Natural killer cell (primary cell): ENCODE data around the gene CHST2. TPM values are rescaled to one million over a fixed set of nuclear protein-coding genes. Genes with fewer than 3 reads are reported as not detected.
"Not testable (repeated sequence)": the region's sequence is repeated elsewhere in the genome, so short reads cannot be mapped to it uniquely, and the experiment has no call there.

Source experiments
- ATAC-seq, 3 donors: fragments of 150-1000 bp in 2 of 3; fragments of 200-7000 bp in 1 of 3; cut with Tn5 transposase; 1 replicate in 1 of 3; 2 replicates in 2 of 3; pipeline ENCODE4 v1.10.0; 2021; ENCODE audit warnings: mild to moderate bottlenecking in 2 of 3, moderate library complexity in 2 of 3
- DNase-seq, 2 donors: peaks; one replicate each; pipeline versions ENCODE4 v3.0.0 to v3.0.0-alpha.2; 2013 to 2021; ENCODE audit warnings: mixed read lengths in 1 of 2
- H3K27ac ChIP-seq: one replicate; pipeline ENCODE4 v1.5.1; 2013; ENCODE audit warnings: mild to moderate bottlenecking, low read length
- H3K27me3 ChIP-seq: one replicate; pipeline ENCODE4 v1.6.1; 2013; ENCODE audit warnings: low read length; ENCODE audit not compliant: control insufficient read depth, insufficient read depth
- H3K36me3 ChIP-seq: one replicate; pipeline ENCODE4 v1.6.1; 2013; ENCODE audit warnings: low read length; ENCODE audit not compliant: control insufficient read depth, insufficient read depth
- H3K4me1 ChIP-seq: one replicate; pipeline ENCODE4 v1.6.1; 2013; ENCODE audit warnings: low read length; ENCODE audit not compliant: control insufficient read depth, insufficient read depth
- H3K4me3 ChIP-seq: one replicate; pipeline ENCODE4 v1.5.1; 2013; ENCODE audit warnings: low read length
- H3K9me3 ChIP-seq: one replicate; pipeline ENCODE4 v1.6.1; 2013; ENCODE audit warnings: low read length; ENCODE audit not compliant: control insufficient read depth, insufficient read depth
- H3K27ac Mint-ChIP-seq, 2 donors: one replicate each; pipeline ENCODE4 v1.8.0; 2022; ENCODE audit warnings: mild to moderate bottlenecking in 2 of 2, mixed read lengths in 2 of 2, moderate library complexity in 1 of 2
- H3K27me3 Mint-ChIP-seq, 2 donors: one replicate each; pipeline ENCODE4 v1.8.0; 2022; ENCODE audit warnings: low read depth in 2 of 2, mixed read lengths in 2 of 2
- H3K36me3 Mint-ChIP-seq: one replicate; pipeline ENCODE4 v1.8.0; 2022; ENCODE audit warnings: mixed read lengths
- H3K4me1 Mint-ChIP-seq, 2 donors: one replicate each; pipeline ENCODE4 v1.8.0; 2022; ENCODE audit warnings: mixed read lengths in 2 of 2
- H3K4me3 Mint-ChIP-seq: one replicate; pipeline ENCODE4 v1.8.0; 2022; ENCODE audit warnings: mild to moderate bottlenecking, moderate library complexity, mixed read lengths
- H3K9me3 Mint-ChIP-seq, 2 donors: one replicate each; pipeline ENCODE4 v1.8.0; 2022; ENCODE audit warnings: mixed read lengths in 2 of 2
- CTCF ChIP-seq: fragments of 200-600 bp; IDR thresholded peaks from one replicate; pipeline ENCODE4 v1.8.0; 2022; ENCODE audit warnings: antibody characterized with exemption
- WGBS: methylation state at CpG from one replicate; pipeline ENCODE4 v1.1.7; 2013; ENCODE audit warnings: missing lambda C conversion rate; ENCODE audit not compliant: insufficient coverage; 5-methylcytosine and 5-hydroxymethylcytosine counted together
- intact Hi-C: fragments of 100-400 bp; cut with micrococcal nuclease; formaldehyde crosslinking; loops from one replicate; pipeline ENCODE4 v1.14.2; 2022
- total RNA-seq, 4 donors: library from RNA; stranded (reverse); fragments of 120-200 nt in 1 of 4; gene quantifications; one replicate each; pipeline versions ENCODE4 v1.2.3 to v1.2.4, GENCODE V29; 2013 to 2022

CHST2 gene
- total RNA-seq, 3 donors from 2014 or later (not counting 1 experiment from before 2014, with no cell fraction given) = 74.6 to 113 (median 95.4) TPM

GRCh38 chr3:143073983-143074382 lies 45.6 kb upstream of the CHST2 start:
- H3K27ac Mint-ChIP-seq, H3K9me3 ChIP-seq, H3K9me3 Mint-ChIP-seq, ATAC-seq, H3K4me1 ChIP-seq, H3K36me3 ChIP-seq, H3K4me3 Mint-ChIP-seq, H3K27me3 ChIP-seq, H3K4me3 ChIP-seq, H3K4me1 Mint-ChIP-seq, H3K27me3 Mint-ChIP-seq, H3K27ac ChIP-seq, intact Hi-C loops, DNase-seq, H3K36me3 Mint-ChIP-seq: not testable (repeated sequence)
- WGBS = 67% methylated on average over 1 of the region's 5 CpGs

- Mint-ChIP-seq H3K36me3 (no peaks in the 10 kb centered on the region), H3K27ac (no peak overlapping the region), H3K4me1 (no peaks in the 10 kb centered on the region), H3K9me3 (no peaks in the 10 kb centered on the region), H3K4me3 (no peak overlapping the region), H3K27me3 (no peaks in the 10 kb centered on the region)
- no peak overlapping the region for H3K4me3 ChIP-seq
- H3K9me3 ChIP-seq = no peaks in the 10 kb centered on the region
- no peak overlapping the region for H3K27ac ChIP-seq
- no peaks in the 10 kb centered on the region for H3K27me3 ChIP-seq
- intact Hi-C loops = no loop called here
- ATAC-seq (no peak), DNase-seq (no peak)
- no peaks in the 10 kb centered on the region for H3K36me3 ChIP-seq
- TF ChIP-seq CTCF = no peak
- peaks cover 7% of the 10 kb centered on the region for H3K4me1 ChIP-seq
- WGBS = 91% methylated on average over 4 of the region's 4 CpGs
Observed at GRCh38 chr3:143078883-143079282, 40.7 kb upstream of the CHST2 start.

- 91% methylated on average over 5 of the region's 5 CpGs for WGBS
- no peak overlapping the region for H3K27ac ChIP-seq
- H3K27me3 ChIP-seq = no peaks in the 10 kb centered on the region
- Mint-ChIP-seq H3K36me3 (no peaks in the 10 kb centered on the region), H3K27ac (no peak overlapping the region), H3K4me3 (no peak overlapping the region), H3K27me3 (no peaks in the 10 kb centered on the region), H3K4me1 (peaks cover 0 to 8% of the 10 kb centered on the region in 2 donors), H3K9me3 (no peaks in the 10 kb centered on the region)
- ATAC-seq (no peak), DNase-seq (no peak)
- TF ChIP-seq CTCF = no peak
- no peaks in the 10 kb centered on the region for H3K36me3 ChIP-seq
- intact Hi-C loops = no loop called here
- peaks cover 13% of the 10 kb centered on the region for H3K4me1 ChIP-seq
- H3K9me3 ChIP-seq = no peaks in the 10 kb centered on the region
- H3K4me3 ChIP-seq = no peak overlapping the region
Observed at GRCh38 chr3:143080196-143080595, 39.4 kb upstream of the CHST2 start.

GRCh38 chr3:143081365-143081764 lies 38.2 kb upstream of the CHST2 start:
- Mint-ChIP-seq H3K4me3 (no peak overlapping the region), H3K36me3 (no peaks in the 10 kb centered on the region), H3K4me1 (peaks cover 0 to 8% of the 10 kb centered on the region in 2 donors), H3K9me3 (no peaks in the 10 kb centered on the region), H3K27ac (no peak overlapping the region), H3K27me3 (no peaks in the 10 kb centered on the region)
- TF ChIP-seq CTCF = no peak
- DNase-seq (no peak), ATAC-seq (no peak)
- H3K36me3 ChIP-seq = no peaks in the 10 kb centered on the region
- no peaks in the 10 kb centered on the region for H3K27me3 ChIP-seq
- H3K9me3 ChIP-seq = no peaks in the 10 kb centered on the region
- no peak overlapping the region for H3K27ac ChIP-seq
- H3K4me3 ChIP-seq = no peak overlapping the region
- peaks cover 15% of the 10 kb centered on the region for H3K4me1 ChIP-seq
- intact Hi-C loops = no loop called here
- 100% methylated on average over 1 of the region's 1 CpG for WGBS
